T-helper 1 cell treated with Interleukin-12 subunit alpha and Interleukin-12 subunit beta and Interleukin-4 antibody, amounts not matched to agents 30 μg/mL and 1 μg/mL, for 36 hours (primary cell): ENCODE measurements around the gene LAMTOR5.

Source experiments
- H3K27ac Mint-ChIP-seq: one replicate; pipeline ENCODE4 v1.8.0; 2021; ENCODE audit warnings: mild to moderate bottlenecking, mixed read lengths
- H3K27me3 Mint-ChIP-seq: one replicate; pipeline ENCODE4 v1.8.0; 2021; ENCODE audit warnings: low read depth, mixed read lengths
- H3K36me3 Mint-ChIP-seq: one replicate; pipeline ENCODE4 v1.8.0; 2021; ENCODE audit warnings: low read depth, mixed read lengths
- H3K4me1 Mint-ChIP-seq: one replicate; pipeline ENCODE4 v1.8.0; 2021; ENCODE audit warnings: low read depth, mixed read lengths
- H3K4me3 Mint-ChIP-seq: one replicate; pipeline ENCODE4 v1.8.0; 2021; ENCODE audit warnings: mild to moderate bottlenecking, moderate library complexity, mixed read lengths
- H3K9me3 Mint-ChIP-seq: one replicate; pipeline ENCODE4 v1.8.0; 2021; ENCODE audit warnings: mixed read lengths

LAMTOR5 gene

GRCh38 chr1:110387048-110387754, 20.3 kb downstream of the LAMTOR5 start:
- no peaks in the 10 kb centered on the region for H3K9me3 Mint-ChIP-seq
- H3K4me3 Mint-ChIP-seq, result no peak overlapping the region
- no peaks in the 10 kb centered on the region for H3K27me3 Mint-ChIP-seq
- H3K27ac Mint-ChIP-seq, result no peak overlapping the region
- peaks cover 11% of the 10 kb centered on the region for H3K36me3 Mint-ChIP-seq
- H3K4me1 Mint-ChIP-seq, result peaks cover 16% of the 10 kb centered on the region

DNA sequence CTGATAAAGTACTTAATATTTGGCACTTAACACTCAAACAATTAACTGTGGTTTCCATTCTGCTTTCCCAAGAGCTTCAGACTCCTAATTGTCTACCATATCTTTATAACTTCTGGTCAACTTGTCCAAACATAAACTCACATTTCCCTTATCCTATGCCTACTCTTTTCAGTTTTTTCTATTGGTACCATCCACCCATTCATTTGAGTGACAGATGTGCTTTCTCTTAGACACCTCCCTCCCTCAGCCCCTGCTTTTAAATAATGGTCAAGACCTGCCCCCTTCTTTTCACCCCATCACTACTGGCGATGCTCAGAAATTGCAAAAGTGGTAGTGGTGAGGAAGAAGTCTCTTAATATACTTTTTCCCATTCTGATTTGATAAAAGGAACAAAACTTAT, 22.1 kb downstream of the LAMTOR5 start:
- H3K4me1 Mint-ChIP-seq, result peaks cover 16% of the 10 kb centered on the region
- H3K36me3 Mint-ChIP-seq, result peaks cover 15% of the 10 kb centered on the region
- no peaks in the 10 kb centered on the region for H3K27me3 Mint-ChIP-seq
- H3K4me3 Mint-ChIP-seq, result no peak overlapping the region
- H3K27ac Mint-ChIP-seq, result no peak overlapping the region
- no peaks in the 10 kb centered on the region for H3K9me3 Mint-ChIP-seq

GRCh38 chr1:110384581-110385321, 22.7 kb downstream of the LAMTOR5 start:
- Mint-ChIP-seq H3K4me3 (no peak overlapping the region), H3K27me3 (no peaks in the 10 kb centered on the region), H3K4me1 (peaks cover 16% of the 10 kb centered on the region), H3K9me3 (no peaks in the 10 kb centered on the region), H3K36me3 (peaks cover 19% of the 10 kb centered on the region), H3K27ac (peak overlapping the region; percentile 12)

GRCh38 chr1:110383251-110383990, 24.1 kb downstream of the LAMTOR5 start:
- H3K4me1 Mint-ChIP-seq, result peaks cover 16% of the 10 kb centered on the region
- H3K27me3 Mint-ChIP-seq, result no peaks in the 10 kb centered on the region
- H3K4me3 Mint-ChIP-seq, result peak overlapping the region; percentile 40
- H3K27ac Mint-ChIP-seq, result peak overlapping the region; percentile 86
- no peaks in the 10 kb centered on the region for H3K9me3 Mint-ChIP-seq
- H3K36me3 Mint-ChIP-seq, result peaks cover 29% of the 10 kb centered on the region

GRCh38 chr1:110380672-110381283, 26.7 kb downstream of the LAMTOR5 start:
- H3K9me3 Mint-ChIP-seq, result no peaks in the 10 kb centered on the region
- no peak overlapping the region for H3K4me3 Mint-ChIP-seq
- H3K4me1 Mint-ChIP-seq, result peaks cover 13% of the 10 kb centered on the region
- H3K27ac Mint-ChIP-seq, result no peak overlapping the region
- H3K27me3 Mint-ChIP-seq, result no peaks in the 10 kb centered on the region
- H3K36me3 Mint-ChIP-seq, result peaks cover 29% of the 10 kb centered on the region

DNA sequence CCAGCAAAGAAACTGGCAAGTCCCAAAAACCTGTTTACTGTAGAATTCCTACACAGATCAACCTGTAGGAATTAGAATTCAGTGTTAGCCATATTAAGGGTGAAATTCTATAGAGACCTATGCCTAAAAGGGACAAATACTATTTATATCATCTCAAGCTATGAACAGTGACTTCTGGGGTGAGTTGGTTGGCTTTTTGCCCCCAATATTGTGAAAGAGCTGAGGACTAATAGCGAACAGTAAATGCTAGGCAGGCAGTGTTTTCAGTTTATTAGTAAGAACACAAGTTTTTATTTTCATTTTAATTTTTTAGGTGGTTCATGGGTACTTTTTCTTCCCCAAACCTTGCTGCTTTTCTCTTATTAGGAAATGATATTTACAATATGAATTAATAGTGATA, 32.0 kb downstream of the LAMTOR5 start:
- no peaks in the 10 kb centered on the region for H3K4me1 Mint-ChIP-seq
- no peaks in the 10 kb centered on the region for H3K9me3 Mint-ChIP-seq
- H3K4me3 Mint-ChIP-seq, result no peak overlapping the region
- no peaks in the 10 kb centered on the region for H3K27me3 Mint-ChIP-seq
- peaks cover 23% of the 10 kb centered on the region for H3K36me3 Mint-ChIP-seq
- H3K27ac Mint-ChIP-seq, result no peak overlapping the region

GRCh38 chr1:110370827-110371226, 36.7 kb downstream of the LAMTOR5 start:
- no peaks in the 10 kb centered on the region for H3K9me3 Mint-ChIP-seq
- H3K36me3 Mint-ChIP-seq, result peaks cover 9% of the 10 kb centered on the region
- no peak overlapping the region for H3K27ac Mint-ChIP-seq
- H3K4me3 Mint-ChIP-seq, result no peak overlapping the region
- peaks cover 5% of the 10 kb centered on the region for H3K4me1 Mint-ChIP-seq
- H3K27me3 Mint-ChIP-seq, result no peaks in the 10 kb centered on the region

DNA sequence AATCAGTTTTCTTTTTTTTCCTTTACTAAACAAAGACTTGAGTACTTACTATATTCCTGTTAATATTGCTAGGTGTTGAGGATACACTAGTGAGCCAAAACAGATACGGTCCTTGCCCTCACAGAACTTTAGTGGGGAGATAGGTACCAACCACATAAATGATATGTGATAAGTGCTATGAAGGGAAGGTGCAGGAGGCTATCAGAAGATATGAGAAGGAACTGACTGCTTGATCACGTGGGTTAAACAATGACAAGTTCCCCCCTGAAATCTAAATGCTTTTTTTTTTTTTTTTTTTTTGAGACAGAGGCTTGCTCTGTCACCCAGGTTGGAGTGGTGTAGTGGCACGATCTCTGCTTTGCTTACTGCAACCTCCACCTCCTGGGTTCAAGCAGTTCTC, 43.3 kb downstream of the LAMTOR5 start:
- Mint-ChIP-seq H3K9me3 (no peaks in the 10 kb centered on the region), H3K4me3 (no peak overlapping the region), H3K36me3 (peaks cover 21% of the 10 kb centered on the region), H3K27ac (no peak overlapping the region), H3K4me1 (peaks cover 10% of the 10 kb centered on the region), H3K27me3 (no peaks in the 10 kb centered on the region)

DNA sequence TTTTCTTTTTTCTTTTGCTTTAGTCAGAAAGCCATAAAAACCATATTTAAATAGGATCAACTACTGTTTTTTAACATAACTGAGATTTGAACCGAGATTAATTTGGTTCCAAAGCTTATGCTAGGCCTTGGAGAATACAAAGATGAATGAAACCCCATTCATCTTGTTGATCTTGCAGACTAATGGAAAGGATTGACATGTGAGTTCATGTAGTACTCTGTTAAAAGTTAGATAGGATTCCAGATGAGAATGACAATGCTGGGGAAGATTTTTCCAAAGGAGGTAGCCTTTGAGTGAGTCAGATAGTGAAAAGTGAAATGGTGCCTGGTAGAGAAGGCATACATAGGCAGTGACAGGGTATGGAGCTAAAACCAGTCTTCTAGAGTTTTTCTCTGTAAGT, 45.6 kb downstream of the LAMTOR5 start:
- peaks cover 14% of the 10 kb centered on the region for H3K4me1 Mint-ChIP-seq
- H3K27me3 Mint-ChIP-seq, result no peaks in the 10 kb centered on the region
- no peak overlapping the region for H3K4me3 Mint-ChIP-seq
- H3K36me3 Mint-ChIP-seq, result peaks cover 21% of the 10 kb centered on the region
- no peak overlapping the region for H3K27ac Mint-ChIP-seq
- no peaks in the 10 kb centered on the region for H3K9me3 Mint-ChIP-seq

DNA sequence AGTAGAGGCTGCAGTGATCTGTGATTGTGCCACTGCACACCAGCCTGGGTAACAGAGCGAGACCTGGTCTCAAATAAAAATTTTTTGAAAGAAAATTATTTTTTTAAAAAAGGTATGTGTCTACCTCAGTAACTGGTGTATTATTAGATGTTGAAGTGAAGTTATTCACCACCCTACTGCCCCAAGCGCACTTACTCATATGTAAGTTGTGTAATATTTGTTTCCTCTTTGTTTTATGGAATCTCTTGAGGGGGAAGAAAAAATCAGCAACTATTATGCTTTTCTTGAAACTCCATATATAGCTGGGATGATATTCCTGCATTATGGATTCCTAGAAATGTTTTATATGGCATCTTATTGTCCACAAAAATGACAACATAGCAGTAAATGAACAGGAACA, 47.1 kb downstream of the LAMTOR5 start:
- Mint-ChIP-seq H3K4me1 (peaks cover 24% of the 10 kb centered on the region), H3K4me3 (no peak overlapping the region), H3K27me3 (no peaks in the 10 kb centered on the region), H3K27ac (no peak overlapping the region), H3K36me3 (peaks cover 30% of the 10 kb centered on the region), H3K9me3 (no peaks in the 10 kb centered on the region)

- Mint-ChIP-seq H3K27me3 (no peaks in the 10 kb centered on the region), H3K4me1 (peaks cover 31% of the 10 kb centered on the region), H3K36me3 (peaks cover 25% of the 10 kb centered on the region), H3K9me3 (no peaks in the 10 kb centered on the region), H3K27ac (no peak overlapping the region), H3K4me3 (no peak overlapping the region)
Observed at GRCh38 chr1:110356379-110356778, 51.1 kb downstream of the LAMTOR5 start.

- Mint-ChIP-seq H3K27ac (no peak overlapping the region), H3K27me3 (no peaks in the 10 kb centered on the region), H3K4me3 (no peak overlapping the region), H3K9me3 (no peaks in the 10 kb centered on the region), H3K4me1 (peaks cover 36% of the 10 kb centered on the region), H3K36me3 (peaks cover 22% of the 10 kb centered on the region)
Observed at GRCh38 chr1:110355321-110355720, 52.2 kb downstream of the LAMTOR5 start.
